Dedifferentiated amniotic fluid mesenchymal stem cell (primary cell): ENCODE data around the gene GSG1.
A peak's percentile ranks its signal among the peaks of the same experiment; 100 is the strongest.
"Not testable (repeated sequence)": the region's sequence is repeated elsewhere in the genome, so short reads cannot be mapped to it uniquely, and the experiment has no call there.

Experiments used
- DNase-seq: peaks from one replicate; pipeline ENCODE4 v3.0.0-alpha.2; 2016; ENCODE audit errors: extremely low spot score

The GSG1 gene

GRCh38 chr12:13060581-13060980, 42.9 kb downstream of the GSG1 start:
- no peak for DNase-seq

GRCh38 chr12:13053617-13054016, 49.9 kb downstream of the GSG1 start:
- DNase-seq: not testable (repeated sequence)

- DNase-seq: no peak
These were observed 51.0 kb downstream of the GSG1 start for GRCh38 chr12:13052421-13052820.

GRCh38 chr12:13049816-13050215, 53.7 kb downstream of the GSG1 start:
- no peak for DNase-seq

GRCh38 chr12:13046964-13047363, 56.5 kb downstream of the GSG1 start:
- no peak for DNase-seq

GRCh38 chr12:13045816-13046215, 57.7 kb downstream of the GSG1 start:
- DNase-seq: no peak

GRCh38 chr12:13044906-13045299, 58.6 kb downstream of the GSG1 start:
- DNase-seq: no peak

- peak; percentile 32 for DNase-seq
These were observed 59.2 kb downstream of the GSG1 start, which contains the start of gene FAM234B for GRCh38 chr12:13044002-13044905. Gene FAM234B, plus strand, starts transcription at chr12:13044381. Its CDS starts 23 bp downstream, at chr12:13044404.

- no peak for DNase-seq
These were observed 60.7 kb downstream of the GSG1 start for GRCh38 chr12:13042666-13043230.

GRCh38 chr12:13041224-13041623, 62.2 kb downstream of the GSG1 start:
- DNase-seq: no peak

GRCh38 chr12:13039328-13039956, 64.0 kb downstream of the GSG1 start:
- DNase-seq: no peak

GRCh38 chr12:13038491-13039161, 64.8 kb downstream of the GSG1 start:
- no peak for DNase-seq

GRCh38 chr12:13036881-13037280, 66.6 kb downstream of the GSG1 start:
- DNase-seq: no peak

GRCh38 chr12:13035335-13035734, 68.1 kb downstream of the GSG1 start:
- DNase-seq: not testable (repeated sequence)
